Suppressor macrophage treated with lipopolysaccharide for 1 hour (primary cell): ENCODE measurements around the gene CD22.
"Not testable (repeated sequence)": the region's sequence is repeated elsewhere in the genome, so short reads cannot be mapped to it uniquely, and the experiment has no call there.

Source experiments
- DNase-seq, 3 donors: peaks; one replicate each; pipeline ENCODE4 v3.0.0-alpha.2; 2020 to 2022

Gene CD22

GRCh38 chr19:35362261-35363000 lies 33.4 kb downstream of the CD22 start:
- no peak for DNase-seq

GRCh38 chr19:35363001-35363590 lies 34.1 kb downstream of the CD22 start:
- no peak for DNase-seq

- DNase-seq, result peak in 1 of 3 donors; percentile 13
Measured at GRCh38 chr19:35363711-35364425, 34.9 kb downstream of the CD22 start.

- no peak for DNase-seq
Measured at GRCh38 chr19:35365303-35365702, 36.3 kb downstream of the CD22 start.

- no peak for DNase-seq
Measured at GRCh38 chr19:35368378-35368777, 39.4 kb downstream of the CD22 start.

- DNase-seq, result no peak
Measured at GRCh38 chr19:35369522-35369921, 40.5 kb downstream of the CD22 start.

- DNase-seq, result no peak
Measured at GRCh38 chr19:35370722-35371121, 41.7 kb downstream of the CD22 start, which contains the start of gene GPR42. GPR42 (plus strand) TSS chr19:35371068; CDS start chr19:35371360, 292 bp downstream.

GRCh38 chr19:35373492-35373891 lies 44.5 kb downstream of the CD22 start:
- no peak for DNase-seq

- DNase-seq, result not testable (repeated sequence)
Measured at GRCh38 chr19:35374031-35374430, 45.0 kb downstream of the CD22 start.

- no peak for DNase-seq
Measured at GRCh38 chr19:35375505-35376307, 46.7 kb downstream of the CD22 start.

- no peak for DNase-seq
Measured at GRCh38 chr19:35377656-35378055, 48.7 kb downstream of the CD22 start.

GRCh38 chr19:35378356-35378755 lies 49.4 kb downstream of the CD22 start:
- no peak for DNase-seq

GRCh38 chr19:35379545-35379944 lies 50.6 kb downstream of the CD22 start:
- DNase-seq, result not testable (repeated sequence)

GRCh38 chr19:35379992-35380391 lies 51.0 kb downstream of the CD22 start:
- no peak for DNase-seq

GRCh38 chr19:35380450-35381124 lies 51.6 kb downstream of the CD22 start:
- DNase-seq, result no peak

GRCh38 chr19:35381318-35381717 lies 52.3 kb downstream of the CD22 start:
- DNase-seq, result no peak

GRCh38 chr19:35381926-35382325 lies 52.9 kb downstream of the CD22 start:
- DNase-seq, result no peak

- no peak for DNase-seq
Measured at GRCh38 chr19:35383536-35383935, 54.5 kb downstream of the CD22 start.

GRCh38 chr19:35388277-35389054 lies 59.5 kb downstream of the CD22 start:
- DNase-seq, result no peak

GRCh38 chr19:35389192-35389861 lies 60.3 kb downstream of the CD22 start:
- DNase-seq, result no peak
